T-helper 1 cell treated with Interleukin-12 subunit alpha and Interleukin-12 subunit beta and Interleukin-4 antibody, amounts not matched to agents 30 ng/mL and 1 ng/mL, for 36 hours (primary cell): Measurements from ENCODE around the gene TNNC2. TPM values are rescaled to one million over a fixed set of nuclear protein-coding genes. Genes with fewer than 3 reads are reported as not detected.
"Not testable (repeated sequence)": the region's sequence is repeated elsewhere in the genome, so short reads cannot be mapped to it uniquely, and the experiment has no call there.

Experiments used
- intact Hi-C: fragments of 100-400 bp; cut with micrococcal nuclease; formaldehyde crosslinking; loops from one replicate; pipeline ENCODE4 v1.15.1; 2024
- total RNA-seq: library from RNA; stranded (reverse); gene quantifications from 2 replicates; pipeline ENCODE4 v1.2.3, GENCODE V29; 2022

The TNNC2 gene
- total RNA-seq, 1 donor from 2014 or later = not detected

GRCh38 chr20:45848969-45849582 is 22.0 kb upstream of the TNNC2 start:
- intact Hi-C loops = no loop called here

- intact Hi-C loops = no loop called here
These were observed 21.3 kb upstream of the TNNC2 start for GRCh38 chr20:45848421-45848820.

- intact Hi-C loops = no loop called here
These were observed 18.3 kb upstream of the TNNC2 start for GRCh38 chr20:45845452-45845851.

- intact Hi-C loops = no loop called here
These were observed 16.4 kb upstream of the TNNC2 start for GRCh38 chr20:45843506-45843905.

- intact Hi-C loops = no loop called here
These were observed 15.2 kb upstream of the TNNC2 start for GRCh38 chr20:45842169-45842812.

- intact Hi-C loops = no loop called here
These were observed 14.5 kb upstream of the TNNC2 start for GRCh38 chr20:45841407-45842129.

- intact Hi-C loops = no loop called here
These were observed 13.6 kb upstream of the TNNC2 start for GRCh38 chr20:45840700-45841198.

- intact Hi-C loops = no loop called here
These were observed 9.7 kb upstream of the TNNC2 start for GRCh38 chr20:45836841-45837240.

GRCh38 chr20:45835825-45836224 is 8.7 kb upstream of the TNNC2 start:
- intact Hi-C loops = no loop called here

- intact Hi-C loops = no loop called here
These were observed 8.2 kb upstream of the TNNC2 start for GRCh38 chr20:45835329-45835765.

- intact Hi-C loops = loop anchor here (1.0 kb wide), 1 partner anchor 76 kb away; no protein-coding TSS in a partner anchor
These were observed 7.7 kb upstream of the TNNC2 start for GRCh38 chr20:45834797-45835161.

GRCh38 chr20:45833883-45834796 is 7.0 kb upstream of the TNNC2 start:
- intact Hi-C loops = loop anchor here (1.0 kb wide), 2 partner anchors 23 to 76 kb away; partner anchors contain the start of genes ACOT8 and ZSWIM3

GRCh38 chr20:45833030-45833882 is 6.1 kb upstream of the TNNC2 start, which contains the start of gene SNX21:
SNX21 (plus strand) TSS chr20:45833799; CDS start chr20:45833920, 121 bp downstream.
- intact Hi-C loops = loop anchor here (1.0 kb wide), 1 partner anchor 24 kb away; the partner anchor contains the start of genes ACOT8 and ZSWIM3

- intact Hi-C loops = loop anchor here (1.0 kb wide), 1 partner anchor 25 kb away; the partner anchor contains the start of genes ACOT8 and ZSWIM3
These were observed 5.5 kb upstream of the TNNC2 start for GRCh38 chr20:45832619-45833018.

GRCh38 chr20:45829673-45830106 is 2.6 kb upstream of the TNNC2 start:
- intact Hi-C loops = not testable (repeated sequence)

- intact Hi-C loops = no loop called here
These were observed 1.5 kb upstream of the TNNC2 start for GRCh38 chr20:45828589-45828988.

- intact Hi-C loops = no loop called here
These were observed 600 bp upstream of the TNNC2 start for GRCh38 chr20:45827712-45828111.

GRCh38 chr20:45826381-45827019 is 612 bp downstream of the TNNC2 start:
- intact Hi-C loops = no loop called here
